ENCODE measurements around the gene JPH3. TPM values are rescaled to one million over a fixed set of nuclear protein-coding genes. Genes with fewer than 3 reads are reported as not detected.

Gene JPH3
- total and polyA plus RNA-seq, 2 donors = 0.05 to 0.09 TPM

GRCh38 chr16:87742781-87743490, 140.6 kb downstream of the JPH3 start:
- DNase-seq (ENCODE audit: low read depth in 6 of 9, low spot score in 9 of 9) = no peak

GRCh38 chr16:87744750-87745514, 142.6 kb downstream of the JPH3 start:
- Histone ChIP-seq H3K4me1 (ENCODE audit: control insufficient read depth in 2 of 2, insufficient read depth in 2 of 2, low read length in 2 of 2) (no peaks in the 10 kb centered on the region), H3K4me3 (ENCODE audit: low read length in 2 of 2) (no peak overlapping the region), H3K9me3 (ENCODE audit: control insufficient read depth in 2 of 2, insufficient read depth in 1 of 2, low read length in 1 of 2) (no peaks in the 10 kb centered on the region), H3K27me3 (ENCODE audit: control insufficient read depth in 2 of 2, insufficient read depth in 1 of 2, low read length in 1 of 2) (no peaks in the 10 kb centered on the region), H3K27ac (ENCODE audit: low read depth in 1 of 2, low read length in 1 of 2) (no peak overlapping the region), H3K36me3 (ENCODE audit: control insufficient read depth in 2 of 2, insufficient read depth in 2 of 2, low read length in 1 of 2) (peaks cover 75 to 76% of the 10 kb centered on the region in 2 donors)
- WGBS = 96% methylated on average over 25 of the region's 25 CpGs
- no peak for DNase-seq (ENCODE audit: low read depth in 6 of 9, low spot score in 9 of 9)

More at GRCh38 chr16:87742781-87743490, 140.6 kb downstream of the JPH3 start:
- 97% methylated on average over 17 of the region's 17 CpGs for WGBS
- Histone ChIP-seq H3K27ac (ENCODE audit: low read depth in 1 of 2, low read length in 1 of 2) (no peak overlapping the region), H3K27me3 (ENCODE audit: control insufficient read depth in 2 of 2, insufficient read depth in 1 of 2, low read length in 1 of 2) (no peaks in the 10 kb centered on the region), H3K36me3 (ENCODE audit: control insufficient read depth in 2 of 2, insufficient read depth in 2 of 2, low read length in 1 of 2) (peaks cover 67 to 71% of the 10 kb centered on the region in 2 donors), H3K9me3 (ENCODE audit: control insufficient read depth in 2 of 2, insufficient read depth in 1 of 2, low read length in 1 of 2) (no peaks in the 10 kb centered on the region), H3K4me3 (ENCODE audit: low read length in 2 of 2) (no peak overlapping the region), H3K4me1 (ENCODE audit: control insufficient read depth in 2 of 2, insufficient read depth in 2 of 2, low read length in 2 of 2) (no peaks in the 10 kb centered on the region)

- no peak overlapping the region for H3K27ac ChIP-seq (ENCODE audit: low read depth in 1 of 2, low read length in 1 of 2)
- DNase-seq (ENCODE audit: low read depth in 6 of 9, low spot score in 9 of 9) = no peak
- 97% methylated on average over 8 of the region's 8 CpGs for WGBS
- H3K9me3 ChIP-seq (ENCODE audit: control insufficient read depth in 2 of 2, insufficient read depth in 1 of 2, low read length in 1 of 2) = no peaks in the 10 kb centered on the region
- no peaks in the 10 kb centered on the region for H3K4me1 ChIP-seq (ENCODE audit: control insufficient read depth in 2 of 2, insufficient read depth in 2 of 2, low read length in 2 of 2)
- no peaks in the 10 kb centered on the region for H3K27me3 ChIP-seq (ENCODE audit: control insufficient read depth in 2 of 2, insufficient read depth in 1 of 2, low read length in 1 of 2)
- H3K36me3 ChIP-seq (ENCODE audit: control insufficient read depth in 2 of 2, insufficient read depth in 2 of 2, low read length in 1 of 2) = peaks cover 75 to 76% of the 10 kb centered on the region in 2 donors
- no peak overlapping the region for H3K4me3 ChIP-seq (ENCODE audit: low read length in 2 of 2)
Observed at GRCh38 chr16:87746178-87746577, 143.9 kb downstream of the JPH3 start.

Other genes starting within 250 kb of the JPH3 start
- gene FBXO31, start 218.7 kb upstream of the JPH3 start, total RNA-seq = 11.7 TPM
- gene FBXO31, start 218.7 kb upstream of the JPH3 start, polyA plus RNA-seq = 27.1 TPM
- 21.7 TPM for gene MAP1LC3B, start 210.2 kb upstream of the JPH3 start, total RNA-seq
- gene MAP1LC3B, start 210.2 kb upstream of the JPH3 start, polyA plus RNA-seq = 102 TPM
- 2.7 TPM for gene ZCCHC14, start 109.5 kb upstream of the JPH3 start, total RNA-seq
- gene ZCCHC14, start 109.5 kb upstream of the JPH3 start, polyA plus RNA-seq = 7.3 TPM
- 30.0 TPM for gene KLHDC4, start 163.5 kb downstream of the JPH3 start, total RNA-seq
- 58.3 TPM for gene KLHDC4, start 163.5 kb downstream of the JPH3 start, polyA plus RNA-seq

Measured in thymus (tissue), 11 donors.